Suprapubic skin (tissue), 4 donors: ENCODE results near the gene CC2D1B. TPM values are rescaled to one million over a fixed set of nuclear protein-coding genes. Genes with fewer than 3 reads are reported as not detected.

Source experiments
- DNase-seq, 2 donors: peaks; one replicate each; pipeline ENCODE4 v3.0.0-alpha.2; 2019; ENCODE audit warnings: low spot score in 2 of 2
- H3K27ac ChIP-seq: fragments of 200-600 bp; sonication (generic); one replicate; pipeline ENCODE4 v1.5.1; 2019
- H3K27me3 ChIP-seq: fragments of 200-600 bp; sonication (generic); one replicate; pipeline ENCODE4 v1.5.1; 2019
- H3K36me3 ChIP-seq: fragments of 200-600 bp; sonication (generic); one replicate; pipeline ENCODE4 v1.5.1; 2019
- H3K4me1 ChIP-seq: fragments of 200-600 bp; sonication (generic); one replicate; pipeline ENCODE4 v1.5.1; 2019
- H3K4me3 ChIP-seq: fragments of 200-600 bp; sonication (generic); one replicate; pipeline ENCODE4 v1.5.1; 2019; ENCODE audit warnings: mild to moderate bottlenecking
- H3K9me3 ChIP-seq: fragments of 200-600 bp; sonication (generic); one replicate; pipeline ENCODE4 v1.5.1; 2019
- EP300 ChIP-seq: sonication (generic); formaldehyde crosslinking; IDR thresholded peaks from one replicate; pipeline ENCODE4 v1.6.1; 2017; ENCODE audit warnings: antibody characterized with exemption
- POLR2A ChIP-seq, 2 donors: fragments of 450-650 bp; IDR thresholded peaks; one replicate each; pipeline ENCODE4 v1.6.1; 2017; ENCODE audit warnings: antibody characterized with exemption in 2 of 2, mild to moderate bottlenecking in 2 of 2, moderate library complexity in 2 of 2
- POLR2AphosphoS5 ChIP-seq, 3 donors: sonication (generic); formaldehyde crosslinking; IDR thresholded peaks; one replicate each; pipeline ENCODE4 v1.6.1; 2017; ENCODE audit warnings: antibody characterized with exemption in 3 of 3
- WGBS: methylation state at CpG from one replicate; pipeline ENCODE4 v1.1.5; 2018; 5-methylcytosine and 5-hydroxymethylcytosine counted together
- total RNA-seq, 4 donors: library from RNA; depleted of rRNA; stranded (reverse); fragments of >200 nt; gene quantifications; one replicate each; pipeline ENCODE4 v1.1.0, GENCODE V29; 2016
- TF ChIP-seq, protein P1 (sequence below), 2 donors: fragments of 200-600 bp in 1 of 2; fragments of 450-650 bp in 1 of 2; sonication (generic) in 1 of 2; IDR thresholded peaks; one replicate each; pipeline ENCODE4 v1.5.1; 2016 to 2019; ENCODE audit warnings: antibody characterized with exemption in 2 of 2, mild to moderate bottlenecking in 1 of 2, moderate library complexity in 1 of 2

Gene CC2D1B
- total RNA-seq, 4 donors from 2014 or later: 23.0 to 30.4 (median 24.6) TPM

DNA sequence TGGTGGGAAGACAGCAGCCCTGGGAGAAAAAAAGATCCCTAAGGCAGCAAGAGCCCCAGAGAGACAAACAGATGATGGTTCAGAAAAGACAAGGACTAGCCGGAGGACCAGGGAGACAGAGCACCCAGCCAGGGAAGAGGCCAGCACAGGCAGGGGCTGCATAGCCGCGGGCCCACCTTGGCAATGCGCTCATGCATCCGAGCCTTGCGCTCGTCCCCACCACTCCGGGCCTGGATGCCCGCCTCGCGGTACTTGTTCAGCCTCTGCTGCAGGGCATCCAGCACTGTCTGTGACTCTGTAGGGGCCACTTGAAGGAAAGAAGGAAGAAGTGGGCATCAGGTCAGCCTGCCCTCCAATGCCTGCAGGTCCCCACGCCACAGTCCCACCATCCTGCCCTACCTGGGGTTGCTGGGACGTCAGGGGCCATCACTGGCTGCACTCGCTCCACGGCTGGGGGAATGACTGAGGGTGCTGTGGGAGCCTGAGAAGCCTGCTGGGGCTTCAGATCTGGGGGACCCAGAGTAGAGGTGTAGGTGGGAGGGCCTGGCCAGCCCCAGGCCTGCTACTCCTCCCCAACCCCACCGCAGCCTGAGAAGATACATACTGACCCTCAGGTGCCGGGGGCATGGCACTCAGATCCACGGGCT, 7.0 kb downstream of the CC2D1B start:
- 94% methylated on average over 15 of the region's 18 CpGs for WGBS

DNA sequence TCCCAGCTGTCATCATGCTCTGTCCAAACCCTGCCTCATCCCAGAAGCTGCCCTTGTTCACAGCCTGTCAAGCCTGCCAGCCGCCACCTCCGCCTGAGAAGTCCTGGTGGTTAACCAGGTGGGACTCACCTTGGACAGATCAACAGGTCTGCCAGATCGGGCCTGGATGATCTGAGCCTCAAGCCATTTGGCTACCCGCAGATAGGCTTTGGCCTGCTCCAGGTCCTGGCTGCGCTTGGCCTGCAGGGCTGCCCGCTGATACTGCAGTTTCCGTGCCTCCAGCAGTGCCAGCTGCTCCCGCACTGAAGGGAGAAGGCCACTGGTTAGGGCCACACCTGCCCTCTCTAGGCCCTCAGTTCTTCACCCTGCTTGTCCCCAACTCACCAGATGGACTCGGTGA, 8.6 kb downstream of the CC2D1B start:
- H3K27ac ChIP-seq: no peak overlapping the region
- TF ChIP-seq EP300: no peak
- TF ChIP-seq POLR2AphosphoS5 (IDR thresholded peaks at IDR 0.05): no peak
- TF ChIP-seq, protein P1, sequence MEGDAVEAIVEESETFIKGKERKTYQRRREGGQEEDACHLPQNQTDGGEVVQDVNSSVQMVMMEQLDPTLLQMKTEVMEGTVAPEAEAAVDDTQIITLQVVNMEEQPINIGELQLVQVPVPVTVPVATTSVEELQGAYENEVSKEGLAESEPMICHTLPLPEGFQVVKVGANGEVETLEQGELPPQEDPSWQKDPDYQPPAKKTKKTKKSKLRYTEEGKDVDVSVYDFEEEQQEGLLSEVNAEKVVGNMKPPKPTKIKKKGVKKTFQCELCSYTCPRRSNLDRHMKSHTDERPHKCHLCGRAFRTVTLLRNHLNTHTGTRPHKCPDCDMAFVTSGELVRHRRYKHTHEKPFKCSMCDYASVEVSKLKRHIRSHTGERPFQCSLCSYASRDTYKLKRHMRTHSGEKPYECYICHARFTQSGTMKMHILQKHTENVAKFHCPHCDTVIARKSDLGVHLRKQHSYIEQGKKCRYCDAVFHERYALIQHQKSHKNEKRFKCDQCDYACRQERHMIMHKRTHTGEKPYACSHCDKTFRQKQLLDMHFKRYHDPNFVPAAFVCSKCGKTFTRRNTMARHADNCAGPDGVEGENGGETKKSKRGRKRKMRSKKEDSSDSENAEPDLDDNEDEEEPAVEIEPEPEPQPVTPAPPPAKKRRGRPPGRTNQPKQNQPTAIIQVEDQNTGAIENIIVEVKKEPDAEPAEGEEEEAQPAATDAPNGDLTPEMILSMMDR (IDR thresholded peaks at IDR 0.05): no peak
- TF ChIP-seq POLR2A (IDR thresholded peaks at IDR 0.05): no peak

More for the DNA sequence above, 7.0 kb downstream of the CC2D1B start:
- H3K9me3 ChIP-seq: no peaks in the 10 kb centered on the region
- H3K27ac ChIP-seq: no peak overlapping the region
- TF ChIP-seq, protein P1 (IDR thresholded peaks at IDR 0.05): no peak
- H3K27me3 ChIP-seq: no peaks in the 10 kb centered on the region
- H3K36me3 ChIP-seq: peaks cover 90% of the 10 kb centered on the region
- DNase-seq: no peak
- H3K4me3 ChIP-seq: no peak overlapping the region
- peaks cover 1% of the 10 kb centered on the region for H3K4me1 ChIP-seq

DNA sequence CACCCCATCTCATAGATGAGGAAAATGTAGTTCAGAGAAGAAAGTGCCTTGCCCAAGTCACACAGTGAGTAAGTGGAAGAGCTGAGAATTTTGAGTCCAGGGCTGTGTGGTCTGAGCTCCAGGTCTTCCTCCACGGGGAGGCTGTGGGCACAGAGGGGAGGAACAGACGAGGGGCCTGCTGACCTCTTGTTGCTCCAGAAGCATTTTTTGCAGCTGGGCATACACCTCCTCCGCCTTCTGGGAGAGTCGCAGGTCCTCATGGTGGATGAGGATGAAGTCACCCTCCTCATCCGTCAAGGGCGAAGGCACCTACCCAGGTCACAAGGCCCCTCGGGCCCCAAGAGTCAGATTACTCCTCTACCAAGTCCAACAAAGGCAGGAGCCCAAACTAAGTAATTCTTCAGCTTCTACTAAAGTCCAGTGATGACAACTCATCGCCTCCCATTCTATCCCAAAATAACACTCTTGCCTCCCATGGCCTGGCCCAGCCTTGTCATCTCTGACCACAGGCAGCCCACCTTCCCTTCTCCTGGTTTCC, 9.1 kb downstream of the CC2D1B start:
- no peak for TF ChIP-seq POLR2A (IDR thresholded peaks at IDR 0.05)
- TF ChIP-seq EP300: no peak
- TF ChIP-seq, protein P1 (IDR thresholded peaks at IDR 0.05): no peak
- no peak for TF ChIP-seq POLR2AphosphoS5 (IDR thresholded peaks at IDR 0.05)
- no peak for DNase-seq
- no peaks in the 10 kb centered on the region for H3K9me3 ChIP-seq
- H3K4me3 ChIP-seq: no peak overlapping the region
- no peaks in the 10 kb centered on the region for H3K4me1 ChIP-seq
- WGBS: 89% methylated on average over 8 of the region's 8 CpGs
- H3K27me3 ChIP-seq: no peaks in the 10 kb centered on the region
- H3K27ac ChIP-seq: no peak overlapping the region
- H3K36me3 ChIP-seq: peaks cover 100% of the 10 kb centered on the region

More for the DNA sequence above, 8.6 kb downstream of the CC2D1B start:
- no peak overlapping the region for H3K4me3 ChIP-seq
- DNase-seq: no peak
- no peaks in the 10 kb centered on the region for H3K27me3 ChIP-seq
- no CpG with 5 or more reads among the region's 9 CpGs for WGBS
- no peaks in the 10 kb centered on the region for H3K9me3 ChIP-seq
- H3K36me3 ChIP-seq: peaks cover 100% of the 10 kb centered on the region
- no peaks in the 10 kb centered on the region for H3K4me1 ChIP-seq

DNA sequence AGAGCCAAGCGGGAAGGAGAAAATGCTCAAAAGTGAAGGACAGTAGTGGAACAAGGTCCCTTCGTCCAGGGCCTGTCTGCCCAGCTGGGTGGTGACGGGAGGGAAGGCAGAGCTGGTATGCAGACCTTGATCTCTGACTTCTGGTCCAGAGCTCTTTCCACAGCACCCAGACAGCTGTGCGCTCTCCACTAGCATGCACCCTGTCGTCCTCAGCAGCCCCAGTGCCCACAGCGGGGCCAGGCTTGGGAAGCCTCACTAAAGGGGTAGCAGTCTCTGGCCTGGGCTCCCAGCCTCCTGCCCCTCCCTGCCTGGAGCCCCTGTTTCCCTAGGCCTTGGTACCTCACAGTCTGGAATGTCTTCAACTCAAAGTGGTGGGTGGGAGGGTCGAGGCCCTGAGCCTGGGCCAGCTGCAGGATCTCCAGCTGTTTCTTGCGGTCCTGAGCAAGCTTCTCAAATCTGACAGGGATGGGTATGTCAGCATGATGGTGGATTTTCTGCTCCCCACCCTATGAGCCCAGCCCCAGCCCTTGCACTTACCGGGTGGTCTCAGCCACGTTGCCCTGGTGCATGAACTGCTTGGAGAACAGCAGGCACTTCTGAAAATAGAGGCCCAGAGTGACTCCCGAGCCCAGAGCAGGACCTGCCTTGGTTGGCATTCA, 10.0 kb downstream of the CC2D1B start:
- no peak for DNase-seq
- Histone ChIP-seq H3K27ac (no peak overlapping the region), H3K4me1 (no peaks in the 10 kb centered on the region), H3K9me3 (no peaks in the 10 kb centered on the region), H3K4me3 (no peak overlapping the region), H3K27me3 (no peaks in the 10 kb centered on the region), H3K36me3 (peaks cover 98% of the 10 kb centered on the region)
- TF ChIP-seq POLR2AphosphoS5 (IDR thresholded peaks at IDR 0.05) (no peak), EP300 (no peak), POLR2A (IDR thresholded peaks at IDR 0.05) (no peak)
- TF ChIP-seq, protein P1 (IDR thresholded peaks at IDR 0.05): no peak
- WGBS: 87% methylated on average over 11 of the region's 11 CpGs

DNA sequence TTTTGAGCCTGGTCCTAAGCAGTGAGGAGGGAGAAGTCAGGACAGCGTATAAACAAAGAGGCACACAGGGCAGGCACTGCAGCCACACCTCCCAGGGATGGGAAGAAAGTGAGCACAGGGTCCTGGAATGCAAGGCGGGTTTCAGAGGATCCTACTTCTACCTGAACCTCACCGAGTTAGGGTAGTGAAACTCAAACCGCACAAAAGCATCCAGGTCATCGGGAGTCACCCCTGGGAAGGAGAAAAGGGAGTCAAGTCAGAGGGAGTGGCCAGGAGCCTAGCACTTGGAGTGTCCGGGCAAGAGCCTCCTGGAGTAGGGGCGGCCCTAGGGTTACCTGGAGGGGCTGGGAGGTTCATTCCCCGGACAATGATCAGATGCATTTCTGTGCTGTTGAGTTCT, 10.6 kb downstream of the CC2D1B start:
- Histone ChIP-seq H3K4me1 (no peaks in the 10 kb centered on the region), H3K9me3 (no peaks in the 10 kb centered on the region), H3K36me3 (peaks cover 98% of the 10 kb centered on the region), H3K4me3 (no peak overlapping the region), H3K27ac (no peak overlapping the region), H3K27me3 (no peaks in the 10 kb centered on the region)
- DNase-seq: no peak
- no peak for TF ChIP-seq EP300
- TF ChIP-seq, protein P1 (IDR thresholded peaks at IDR 0.05): no peak
- TF ChIP-seq POLR2A (IDR thresholded peaks at IDR 0.05): no peak
- no peak for TF ChIP-seq POLR2AphosphoS5 (IDR thresholded peaks at IDR 0.05)
- WGBS: 90% methylated on average over 8 of the region's 8 CpGs
